SK-MEL-5 (cell line): ENCODE data around the gene DYNLT2B. TPM values are rescaled to one million over a fixed set of nuclear protein-coding genes. Genes with fewer than 3 reads are reported as not detected.
A peak's percentile ranks its signal among the peaks of the same experiment; 100 is the strongest.

Experiments used
- DNase-seq: peaks from one replicate; pipeline ENCODE4 v3.0.0-alpha.2; 2016; ENCODE audit warnings: low read depth, low spot score
- in situ Hi-C: cut with HindIII; loops from 2 replicates; pipeline ENCODE4 v1.10.0; 2016; ENCODE audit warnings: low sequenced_read_pairs, high pct_unique_total_duplicates, low pct_unique_long_range_greater_than_20kb
- total RNA-seq: library from RNA; depleted of rRNA; stranded (reverse); fragments of >200 nt; shearing (Covaris generic); gene quantifications from 2 replicates; pipeline ENCODE4 v1.2.3, GENCODE V29; 2014

The DYNLT2B gene
- total RNA-seq, 1 experiment from 2014 or later = 1.0 TPM

DNA sequence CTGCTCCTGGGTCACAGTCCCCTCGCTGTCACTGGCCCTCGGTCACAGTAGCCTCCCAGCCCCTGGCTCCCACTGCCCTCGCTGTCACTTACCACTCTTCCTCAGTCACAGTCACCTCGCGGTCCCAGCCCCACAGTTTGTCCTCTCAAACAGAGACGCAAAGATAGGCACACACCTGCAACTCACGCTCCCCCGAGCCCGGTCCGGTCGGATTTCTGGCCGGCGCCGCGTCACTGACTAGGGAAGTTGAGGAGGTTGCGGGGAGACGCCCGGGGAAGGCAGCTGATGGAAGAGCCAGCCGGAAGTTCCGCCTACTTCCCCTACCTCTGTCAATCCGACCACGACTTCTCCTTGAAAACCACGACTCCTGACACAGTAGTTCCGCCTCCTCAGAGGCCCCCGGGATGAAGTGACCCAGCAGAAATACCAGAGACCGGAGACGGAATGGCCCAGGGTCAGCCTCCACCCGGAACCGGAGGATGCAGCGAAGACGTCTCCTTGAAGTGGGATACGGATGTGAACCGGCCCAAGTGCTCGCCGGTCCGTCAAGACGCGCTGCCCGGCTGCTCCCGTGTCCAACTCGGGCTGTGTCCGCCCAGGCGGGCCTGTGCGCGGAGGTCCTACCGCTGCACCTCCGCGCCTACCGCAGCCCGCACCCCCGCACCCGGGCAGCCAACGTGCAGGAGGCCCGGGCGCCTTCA, 30.4 kb downstream of the DYNLT2B start, which contains the start of gene PCYT1A:
Gene PCYT1A, minus strand, starts transcription at position 287 of the 701 bp plus-strand sequence. CDS start 17,195 bp downstream, outside the sequence.
- in situ Hi-C loops = no loop called here
- peak; percentile 96 for DNase-seq

DNA sequence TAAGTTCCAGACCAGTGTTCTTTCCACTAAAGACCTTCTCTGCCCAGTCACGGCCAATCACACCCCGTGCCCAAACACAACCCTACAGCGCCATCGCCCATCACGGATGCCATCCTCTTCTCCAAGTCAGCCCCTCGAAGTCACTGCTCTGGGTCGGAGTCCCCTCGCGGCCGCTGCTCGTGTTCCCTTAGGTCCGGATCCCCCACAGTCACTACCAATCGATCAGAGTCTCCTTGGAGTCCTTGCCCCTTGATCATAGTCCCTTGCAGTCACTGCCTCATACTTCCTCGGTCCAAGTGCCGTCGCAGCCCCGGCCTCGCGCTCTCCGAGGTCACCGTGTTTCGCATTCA, 31.0 kb downstream of the DYNLT2B start:
- DNase-seq = peak; percentile 28
- in situ Hi-C loops = no loop called here

DNA sequence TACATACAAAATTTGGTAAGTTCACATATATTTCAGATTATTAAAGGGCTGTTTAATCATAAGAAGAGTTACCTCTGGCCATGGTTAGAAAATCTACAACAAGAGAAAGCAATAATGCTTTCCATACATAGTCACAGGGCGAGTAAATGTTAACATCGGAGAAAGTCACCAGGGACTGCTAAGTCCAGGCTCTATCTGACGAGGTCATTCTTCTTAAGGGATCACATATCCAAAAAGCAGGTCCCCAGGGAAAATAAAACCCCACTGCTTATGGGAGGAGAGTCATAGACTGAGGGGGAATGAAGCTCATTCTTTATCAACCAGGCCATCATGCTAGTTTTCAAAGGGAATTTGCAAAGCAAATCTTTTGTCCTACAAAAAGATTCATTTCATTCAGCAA, 33.6 kb downstream of the DYNLT2B start:
- peak; percentile 49 for DNase-seq
- in situ Hi-C loops = no loop called here

GRCh38 chr3:196281962-196282361, 36.1 kb downstream of the DYNLT2B start:
- DNase-seq = no peak
- in situ Hi-C loops = no loop called here

DNA sequence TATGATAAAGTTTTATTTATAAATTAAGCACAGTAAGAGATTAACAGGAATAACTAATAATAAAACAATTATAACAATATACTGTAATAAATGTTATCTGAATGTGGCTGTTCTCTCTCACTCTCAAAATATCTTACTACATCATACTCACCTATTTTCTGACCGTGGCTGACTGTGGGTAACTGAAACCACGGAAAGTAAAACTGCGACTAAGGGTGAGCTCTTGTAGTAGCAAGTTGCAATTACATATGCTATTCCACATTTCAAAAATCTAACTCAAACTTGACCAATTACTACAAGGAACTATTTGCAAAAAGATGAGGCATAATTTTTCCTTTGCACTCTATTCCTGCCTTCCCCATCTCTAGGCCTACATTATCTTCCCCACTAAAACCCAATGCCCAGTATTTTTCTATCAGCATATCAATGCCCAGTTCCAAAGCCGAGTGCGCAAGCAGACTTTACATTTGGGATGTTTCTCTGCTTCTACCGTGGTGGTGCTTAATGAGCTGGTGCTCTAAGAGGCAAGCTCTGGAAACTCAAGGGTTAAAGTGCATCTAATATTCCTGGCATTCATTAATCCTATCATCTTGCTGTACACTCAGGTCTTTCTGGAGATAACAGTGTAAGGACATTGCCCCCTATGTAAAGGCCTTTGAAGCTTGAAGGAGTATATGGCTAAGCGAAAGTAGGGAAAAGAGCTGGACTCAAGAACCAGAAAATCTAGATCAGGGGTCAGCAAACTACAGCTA, 37.2 kb downstream of the DYNLT2B start:
- DNase-seq = no peak
- in situ Hi-C loops = no loop called here

DNA sequence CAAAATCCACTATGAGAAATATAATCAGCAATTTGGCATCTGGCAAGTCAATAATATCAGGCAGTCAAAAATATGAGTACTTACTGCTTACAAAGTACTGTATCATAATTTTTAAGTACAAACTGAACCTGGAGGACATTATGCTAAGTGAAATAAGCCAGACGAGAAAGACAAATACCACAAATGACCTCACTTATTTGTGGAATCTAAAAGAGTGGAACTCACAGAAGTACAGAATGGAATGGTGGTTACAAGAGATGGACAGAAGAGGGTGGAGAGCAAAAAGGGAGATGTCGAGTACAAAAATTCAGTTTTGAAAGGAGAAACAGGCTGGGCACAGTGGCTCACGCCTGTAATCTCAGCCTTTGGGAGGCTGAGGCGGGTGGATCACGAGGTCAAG, 42.9 kb downstream of the DYNLT2B start:
- DNase-seq = no peak
- in situ Hi-C loops = no loop called here

GRCh38 chr3:196274585-196274984, 43.5 kb downstream of the DYNLT2B start:
- in situ Hi-C loops = no loop called here
- DNase-seq = no peak

- no peak for DNase-seq
- in situ Hi-C loops = no loop called here
Measured at GRCh38 chr3:196273655-196274054, 44.4 kb downstream of the DYNLT2B start.

DNA sequence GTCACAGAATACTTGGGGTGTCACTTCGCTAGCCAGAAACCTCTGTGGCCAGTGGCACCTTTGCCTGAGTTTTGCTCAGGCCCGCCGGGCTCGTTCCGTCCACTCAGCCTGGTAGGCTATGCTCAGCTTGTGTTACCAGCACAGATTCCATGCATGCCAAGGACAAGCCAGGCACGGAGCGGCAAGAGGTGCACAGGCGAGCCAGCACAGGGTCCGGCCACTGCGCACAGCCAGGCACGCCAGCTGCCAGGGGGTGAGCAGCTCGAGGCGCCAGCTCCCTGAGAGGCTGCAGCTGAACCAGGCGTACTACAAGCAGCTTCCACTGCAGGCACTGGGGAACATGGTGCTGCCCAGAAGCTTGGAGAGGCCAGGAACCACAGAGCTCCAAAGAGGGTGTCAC, 45.2 kb downstream of the DYNLT2B start:
- in situ Hi-C loops = no loop called here

DNA sequence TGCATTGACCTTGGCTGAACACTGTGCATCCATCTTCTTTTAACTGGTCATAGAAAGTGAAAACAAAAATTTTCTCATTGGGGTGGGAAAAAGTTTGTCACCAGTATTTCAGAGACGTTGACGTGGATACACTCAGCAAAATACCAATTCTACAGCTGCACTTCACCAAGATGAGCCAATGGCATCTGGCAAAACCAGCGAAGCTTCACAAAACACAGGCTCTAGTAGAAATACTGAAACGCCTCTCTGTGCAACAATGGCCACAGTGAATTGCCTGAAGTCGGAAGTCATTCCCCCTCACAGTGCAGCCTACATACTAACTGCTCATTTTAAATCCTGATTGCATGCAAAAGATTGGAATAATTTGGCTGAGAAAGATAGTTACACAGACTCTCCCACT, 47.5 kb downstream of the DYNLT2B start:
- in situ Hi-C loops = no loop called here
- no peak for DNase-seq

More for the DNA sequence above, 45.2 kb downstream of the DYNLT2B start:
- no peak for DNase-seq

DNA sequence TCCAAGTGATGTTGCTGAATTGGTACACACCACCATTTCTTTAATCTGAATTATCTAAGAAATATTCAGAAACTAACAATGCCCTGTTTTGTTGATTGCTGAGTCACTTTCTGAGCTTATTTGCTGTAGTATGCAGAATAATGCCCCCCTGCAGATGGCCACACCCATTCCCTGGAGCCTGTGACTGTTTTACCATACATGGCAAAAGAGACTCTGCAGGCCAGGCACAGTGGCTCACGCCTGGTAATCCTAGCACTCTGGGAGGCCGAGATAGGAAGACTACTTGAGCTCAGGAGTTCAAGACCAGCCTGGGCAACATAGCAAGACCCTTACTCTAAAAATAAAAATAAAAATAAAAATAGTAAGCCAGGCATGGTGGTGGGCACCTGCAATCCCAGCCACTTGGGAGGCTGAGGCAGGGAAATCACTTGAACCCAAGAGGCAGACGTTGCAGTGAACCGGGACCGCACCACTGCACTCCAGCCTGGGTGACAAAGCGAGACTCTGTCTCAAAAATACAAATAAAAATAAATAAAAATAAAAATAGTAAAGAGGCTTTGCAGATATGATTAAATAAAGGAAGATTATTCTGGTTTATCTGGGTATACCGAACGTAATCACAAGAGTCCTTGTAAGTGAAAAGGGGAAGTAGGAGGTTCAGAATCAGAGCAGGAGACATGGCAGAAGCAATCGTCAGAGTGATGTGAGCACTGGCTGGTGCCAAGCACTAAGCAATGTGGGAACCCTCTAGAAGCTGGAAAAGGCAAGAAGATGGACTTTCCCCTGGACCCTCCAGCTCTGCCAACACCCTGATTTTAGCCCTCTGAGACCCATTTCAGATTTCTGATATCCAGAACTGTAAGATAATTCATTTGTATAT, 49.5 kb downstream of the DYNLT2B start:
- in situ Hi-C loops = no loop called here
- peak; percentile 28 for DNase-seq

- in situ Hi-C loops = no loop called here
- no peak for DNase-seq
Measured at GRCh38 chr3:196263819-196264218, 54.2 kb downstream of the DYNLT2B start.

GRCh38 chr3:196260784-196261183, 57.3 kb downstream of the DYNLT2B start:
- no peak for DNase-seq
- in situ Hi-C loops = no loop called here

DNA sequence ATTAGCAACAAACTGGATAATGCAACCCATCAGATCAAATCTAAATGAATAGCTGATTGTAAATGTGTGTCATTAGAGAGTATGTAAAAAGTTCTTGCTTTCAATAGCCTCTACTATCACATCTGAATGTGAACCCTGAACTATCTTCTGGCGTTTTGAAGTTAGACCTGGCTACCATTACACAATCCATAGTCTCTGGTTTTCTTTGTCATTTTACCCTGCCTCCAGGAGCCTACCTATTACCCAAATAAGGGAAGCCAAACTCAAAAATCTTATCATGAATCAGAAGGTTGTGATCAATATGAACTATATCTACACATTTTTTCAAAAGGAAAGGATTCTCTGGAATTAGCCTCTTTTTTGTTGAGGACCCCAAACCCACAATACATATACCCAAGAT, 62.3 kb downstream of the DYNLT2B start:
- DNase-seq = no peak
- in situ Hi-C loops = no loop called here

- in situ Hi-C loops = no loop called here
- no peak for DNase-seq
Measured at GRCh38 chr3:196254376-196255283, 63.4 kb downstream of the DYNLT2B start.

DNA sequence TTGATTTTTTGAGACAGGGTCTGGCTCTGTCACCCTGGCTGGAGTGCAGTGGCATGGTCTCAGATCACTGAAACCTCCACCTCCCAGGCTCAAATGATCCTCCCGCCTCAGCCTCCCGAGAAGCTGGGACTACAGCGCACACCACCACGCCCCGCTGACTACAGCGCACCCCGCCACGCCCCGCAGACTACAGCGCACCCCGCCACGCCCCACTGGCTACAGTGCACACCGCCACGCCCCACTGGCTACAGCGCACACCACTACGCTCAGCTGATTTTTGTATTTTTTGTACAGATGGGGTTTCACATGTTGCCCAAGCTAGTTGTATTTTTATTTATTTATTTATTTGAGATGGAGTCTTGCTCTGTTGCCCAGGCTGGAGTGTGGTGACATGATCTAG, 66.1 kb downstream of the DYNLT2B start:
- DNase-seq = no peak
- in situ Hi-C loops = no loop called here

DNA sequence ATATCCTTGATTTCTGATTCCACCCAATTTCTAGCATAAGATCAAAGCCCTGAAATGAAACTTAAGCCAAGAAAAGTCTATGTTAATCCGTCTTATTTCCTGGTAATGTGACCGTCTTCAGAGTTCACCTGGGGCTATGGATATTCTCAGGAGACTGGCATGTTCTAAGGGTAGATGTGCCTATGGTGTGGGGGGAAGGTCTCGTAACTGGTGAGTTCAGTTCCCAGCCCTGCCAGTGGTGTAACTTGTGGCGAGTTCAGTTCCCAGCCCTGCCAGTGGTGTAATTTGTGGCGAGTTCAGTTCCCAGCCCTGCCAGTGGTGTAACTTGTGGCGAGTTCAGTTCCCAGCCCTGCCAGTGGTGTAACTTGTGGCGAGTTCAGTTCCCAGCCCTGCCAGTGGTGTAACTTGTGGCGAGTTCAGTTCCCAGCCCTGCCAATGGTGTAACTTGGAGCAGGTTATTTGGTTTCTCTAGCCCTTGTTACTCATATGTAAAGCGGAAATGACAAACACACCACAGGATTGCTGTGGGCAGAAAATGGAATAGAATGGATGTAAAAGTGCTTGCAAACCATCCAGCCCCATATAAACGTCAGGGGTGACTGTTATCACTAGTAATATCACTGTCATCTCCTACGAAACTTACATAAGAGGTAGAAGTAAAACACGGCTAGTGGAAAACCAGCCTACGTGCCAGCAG, 71.3 kb downstream of the DYNLT2B start:
- DNase-seq = no peak
- in situ Hi-C loops = no loop called here
